Stimulated activated CD4-positive, alpha-beta T cell treated with anti-CD3 and anti-CD28 coated beads, Interleukin-2, amount 100 ng/mL, for 4 hours (primary cell): ENCODE results near the gene NRIP2.

Source experiments
- DNase-seq: peaks from one replicate; pipeline ENCODE4 v3.0.0-alpha.2; 2020; ENCODE audit warnings: low read depth

The NRIP2 gene

DNA sequence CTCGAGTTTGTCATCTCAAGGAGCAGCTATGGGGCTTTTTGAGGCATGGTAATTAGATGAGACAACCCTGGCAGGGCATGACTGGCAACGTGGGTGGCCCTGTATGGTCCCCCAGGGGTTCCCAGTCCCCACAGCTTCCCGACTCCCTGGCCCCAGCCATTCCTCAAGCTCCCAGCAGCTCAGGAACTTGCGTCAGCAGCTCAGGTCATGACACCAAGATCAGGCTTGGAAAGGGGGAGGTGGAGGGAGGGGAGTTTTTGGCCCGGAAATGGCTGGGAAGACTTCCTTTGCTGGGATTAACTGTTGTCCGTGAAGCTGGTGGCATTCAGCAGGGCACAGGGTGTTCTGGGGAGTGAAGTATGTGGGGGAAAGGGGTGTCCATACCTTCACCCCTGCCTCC is 10.4 kb upstream of the NRIP2 start:
- no peak for DNase-seq

- DNase-seq: no peak
Observed at GRCh38 chr12:2844786-2845185, 10.0 kb upstream of the NRIP2 start.

GRCh38 chr12:2842948-2843347 is 8.1 kb upstream of the NRIP2 start:
- no peak for DNase-seq

DNA sequence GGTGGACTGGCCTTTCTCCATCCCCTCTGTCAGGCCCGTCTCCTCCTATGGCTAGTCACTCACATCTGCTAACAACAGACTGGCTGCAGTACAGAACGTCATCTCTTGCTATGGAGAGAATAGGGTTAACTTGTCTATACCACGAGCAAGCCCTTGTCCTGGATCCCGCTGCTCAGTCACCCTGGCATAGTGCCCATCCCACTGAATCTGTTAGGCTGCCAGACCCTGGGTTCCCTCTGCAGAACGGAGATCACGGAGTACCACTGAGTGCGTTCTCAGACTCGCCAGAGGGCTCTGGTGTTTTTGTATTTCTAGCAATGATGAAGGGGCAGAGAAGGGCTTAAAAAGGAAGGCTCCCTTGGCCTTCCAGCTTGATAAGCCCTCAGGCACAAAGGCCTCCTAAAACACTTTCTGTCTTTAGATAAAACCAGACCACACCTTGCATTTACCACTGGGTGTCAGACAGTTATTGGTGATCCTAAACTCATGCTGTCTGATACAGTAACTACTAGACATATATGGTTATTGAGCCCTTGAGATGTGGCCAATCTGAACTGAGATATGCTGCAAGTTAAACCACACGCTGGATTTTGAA is 6.3 kb upstream of the NRIP2 start:
- DNase-seq: no peak

GRCh38 chr12:2836574-2836973 is 1.7 kb upstream of the NRIP2 start:
- DNase-seq: no peak

GRCh38 chr12:2835691-2836403 is 1.0 kb upstream of the NRIP2 start:
- no peak for DNase-seq

DNA sequence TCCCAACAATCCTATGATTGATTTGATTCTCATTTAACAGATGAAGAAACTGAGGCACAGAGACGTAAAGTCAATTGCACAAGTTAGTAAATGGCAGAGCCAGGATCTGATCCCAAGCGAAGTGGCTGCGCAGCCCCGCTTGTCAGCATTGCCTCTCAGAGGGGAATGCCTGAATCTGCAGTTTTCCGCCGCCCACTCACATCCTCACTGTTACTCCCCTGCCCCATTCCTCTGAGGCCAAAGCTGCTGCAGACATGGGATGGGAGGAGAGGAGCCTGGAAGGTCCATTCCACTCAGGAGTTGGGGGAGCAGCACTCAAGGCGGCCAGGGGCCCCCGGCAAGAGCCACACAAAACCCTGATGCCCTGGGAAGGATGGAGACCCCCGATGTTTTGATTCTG is 1.0 kb downstream of the NRIP2 start:
- no peak for DNase-seq

- DNase-seq: no peak
Observed at GRCh38 chr12:2833327-2833726, 1.5 kb downstream of the NRIP2 start.

DNA sequence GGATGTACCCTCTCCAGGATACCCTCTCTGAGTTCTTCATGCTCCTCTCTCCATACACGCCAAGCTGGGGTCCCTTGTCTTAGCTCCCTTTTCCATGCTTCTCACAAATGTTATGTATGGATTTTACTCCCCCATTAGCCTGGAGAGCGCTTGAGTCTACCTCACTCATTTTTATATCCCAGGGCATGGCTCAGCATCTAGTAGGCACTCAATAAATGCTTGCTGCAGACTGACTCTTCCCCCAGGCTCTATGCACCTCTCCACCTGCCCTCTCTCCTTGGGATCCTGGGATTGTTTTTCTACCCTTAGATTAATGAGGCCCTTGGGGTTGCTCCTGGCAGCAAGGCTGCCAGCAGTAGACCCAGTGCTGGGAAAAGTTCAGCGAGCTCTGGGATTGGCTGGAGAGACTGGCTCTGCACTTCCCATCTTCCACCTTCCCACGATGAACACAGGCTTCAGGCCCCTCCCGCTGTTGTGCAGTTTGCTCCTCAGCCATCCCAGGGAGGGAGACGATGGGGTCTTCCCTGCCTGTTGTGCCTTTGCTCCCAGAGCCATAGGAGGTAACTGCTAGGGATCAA is 2.2 kb downstream of the NRIP2 start:
- no peak for DNase-seq

DNA sequence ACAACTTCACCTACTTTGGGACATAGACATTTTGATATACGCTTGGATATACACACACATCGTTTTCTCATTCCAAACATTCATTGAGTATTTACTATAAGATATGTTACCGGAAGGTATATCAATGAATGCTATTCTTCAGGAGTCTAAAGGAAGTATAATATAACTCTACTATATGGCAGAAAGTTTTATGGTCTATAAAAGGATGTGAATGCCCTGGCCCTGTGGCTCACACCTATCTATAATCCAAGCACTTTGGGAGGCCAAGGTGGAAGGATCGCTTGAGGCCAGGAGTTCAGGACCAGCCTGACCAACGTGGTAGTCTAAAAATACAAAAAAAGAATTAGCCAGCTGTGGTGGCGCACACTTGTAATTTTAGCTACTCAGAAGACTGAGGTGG is 5.6 kb downstream of the NRIP2 start:
- no peak for DNase-seq

- DNase-seq: no peak
Observed at GRCh38 chr12:2826721-2827515, 7.9 kb downstream of the NRIP2 start.

- DNase-seq: no peak
Observed at GRCh38 chr12:2826036-2826435, 8.8 kb downstream of the NRIP2 start.

- no peak for DNase-seq
Observed at GRCh38 chr12:2825132-2825531, 9.7 kb downstream of the NRIP2 start.

DNA sequence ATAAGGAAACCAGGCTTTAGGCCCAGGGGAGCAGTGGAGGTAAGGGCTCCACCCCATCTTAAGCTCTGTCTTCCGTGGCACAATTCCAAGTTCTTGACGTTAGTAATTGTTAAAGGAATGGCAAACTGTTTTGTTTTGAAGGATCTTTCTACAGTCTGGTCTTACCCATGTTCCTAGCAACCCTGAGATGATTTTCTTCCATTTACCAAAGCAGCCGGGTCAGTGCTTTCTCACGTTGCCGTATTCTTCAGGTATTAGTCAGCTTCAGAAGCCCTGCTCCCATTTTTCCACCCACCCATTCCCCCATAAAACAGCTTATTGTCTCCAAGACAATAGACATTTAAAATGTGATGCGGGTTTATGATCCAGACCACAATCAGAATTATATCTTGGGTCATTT is 10.3 kb downstream of the NRIP2 start:
- DNase-seq: no peak

- no peak for DNase-seq
Observed at GRCh38 chr12:2823483-2823882, 11.4 kb downstream of the NRIP2 start.

- no peak for DNase-seq
Observed at GRCh38 chr12:2820432-2820831, 14.4 kb downstream of the NRIP2 start.

GRCh38 chr12:2819810-2820209 is 15.0 kb downstream of the NRIP2 start:
- DNase-seq: no peak

DNA sequence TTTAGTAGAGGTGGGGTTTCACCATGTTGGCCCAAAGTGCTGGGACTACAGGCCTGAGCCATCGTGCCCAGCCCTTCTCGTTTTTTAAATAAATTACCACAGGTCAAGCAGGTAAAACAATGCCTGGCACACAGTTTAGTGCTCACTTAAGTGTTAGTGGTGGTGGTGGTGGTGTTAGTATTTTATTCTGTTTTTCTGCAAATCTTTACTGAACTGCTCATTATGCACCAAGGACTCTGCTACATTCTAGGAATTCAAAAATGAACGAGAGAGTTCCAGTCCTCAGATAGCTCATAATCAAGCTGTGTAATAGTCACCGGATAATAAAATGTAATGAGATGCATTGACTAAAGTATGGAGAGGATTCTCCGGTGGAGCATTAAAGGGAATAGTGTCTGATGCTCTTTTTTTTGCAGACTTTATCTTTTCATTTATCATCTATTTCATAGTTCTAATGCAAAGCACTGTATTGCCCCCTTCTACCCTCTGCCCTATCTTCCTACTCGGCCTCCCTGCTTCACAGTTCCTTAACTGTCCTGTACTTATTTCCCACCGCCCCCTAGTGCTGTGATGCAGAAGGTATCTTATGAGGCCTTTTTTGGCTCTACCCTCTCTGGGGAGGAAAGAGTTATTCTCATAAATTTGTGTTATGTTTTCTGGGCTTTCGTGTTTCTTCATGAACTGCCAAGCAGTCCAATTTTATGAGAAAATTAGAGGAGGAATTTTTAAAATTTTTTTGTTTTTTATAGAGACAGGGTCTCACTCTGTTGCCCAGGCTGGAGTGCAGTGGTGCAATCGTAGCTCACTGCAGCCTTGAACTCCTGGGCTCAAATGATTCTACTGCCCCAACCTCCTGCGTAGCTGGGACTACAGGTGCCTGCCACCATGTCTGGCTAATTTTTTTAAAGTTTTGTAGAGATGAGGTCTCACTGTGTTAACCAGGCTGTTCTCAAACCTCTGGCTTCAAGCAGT is 21.3 kb downstream of the NRIP2 start:
- peak; percentile 35 for DNase-seq

DNA sequence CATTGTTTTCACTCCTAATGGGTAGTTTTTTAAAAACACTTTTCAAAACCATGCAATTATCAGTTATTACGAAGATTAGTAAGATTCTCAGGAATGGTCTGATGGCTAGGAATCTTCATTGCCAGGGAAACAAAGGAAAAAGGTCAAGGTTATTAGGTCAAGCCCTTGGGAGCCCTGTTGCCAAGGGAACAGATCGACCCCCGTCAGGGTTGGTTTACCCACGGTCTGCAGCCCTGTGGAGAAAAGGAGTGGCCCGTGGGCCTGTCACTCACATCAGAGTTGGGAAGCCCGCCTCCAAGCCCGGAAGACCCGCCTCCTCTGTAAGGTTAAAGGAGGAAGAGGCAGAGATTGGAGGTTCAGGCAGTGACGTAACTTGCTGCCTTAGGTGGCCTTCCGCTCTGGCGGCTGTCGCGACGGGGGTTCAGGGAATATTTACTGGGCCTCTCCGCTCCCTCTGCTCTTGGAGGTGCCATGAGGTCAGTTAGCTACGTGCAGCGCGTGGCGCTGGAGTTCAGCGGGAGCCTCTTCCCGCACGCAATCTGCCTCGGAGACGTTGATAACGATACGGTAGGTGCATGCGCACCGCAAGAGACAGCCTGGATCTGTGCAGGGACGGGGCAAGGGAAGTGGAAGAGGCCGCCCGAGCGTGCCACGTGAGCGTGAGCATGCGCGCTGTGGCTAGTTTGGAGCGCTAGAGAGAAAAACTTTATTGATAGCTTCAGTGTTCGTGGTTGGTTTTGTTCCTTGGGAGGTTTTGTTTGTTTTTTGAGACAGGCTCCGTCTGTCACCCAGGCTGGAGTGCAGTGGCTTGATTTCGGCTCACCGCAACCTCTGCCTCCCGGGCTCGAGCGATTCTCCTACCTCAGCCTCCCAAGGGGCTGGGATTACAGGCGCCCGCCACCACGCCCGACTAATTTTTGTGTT is 22.3 kb downstream of the NRIP2 start, which contains the start of gene ITFG2:
Gene ITFG2, plus strand, starts transcription at position 379 of the 924 bp plus-strand sequence. Its CDS starts 93 bp downstream, at position 472.
- peak; percentile 96 for DNase-seq

DNA sequence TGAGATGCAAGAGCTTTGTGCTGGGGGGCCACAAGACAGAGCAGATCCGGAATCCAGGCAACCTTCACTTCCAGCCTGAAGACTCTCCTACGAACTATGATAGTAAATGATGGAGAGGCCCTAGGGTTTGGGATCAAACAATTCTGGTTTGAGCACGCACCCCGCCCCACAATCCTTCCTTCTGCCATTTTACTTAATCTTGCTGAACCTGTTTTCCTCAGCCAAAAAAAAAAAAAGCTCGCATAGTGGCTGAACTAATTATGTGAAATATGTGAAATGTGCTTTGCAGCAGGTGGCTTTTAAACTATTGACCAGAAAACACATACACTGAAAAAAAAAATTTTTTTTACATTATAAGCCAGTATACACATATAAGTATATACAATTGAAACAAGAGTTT is 23.0 kb downstream of the NRIP2 start:
- DNase-seq: no peak
